Gastroesophageal sphincter (tissue), 3 donors: ENCODE results near the gene INPP4B.

Experiments used
- CTCF ChIP-seq, 4 experiments: fragments of 200-600 bp in 2 of 4; fragments of 450-650 bp in 2 of 4; sonication (generic) in 1 of 4; IDR thresholded peaks; one replicate each; pipeline ENCODE4 v1.5.1; 2017 to 2019; ENCODE audit warnings: antibody characterized with exemption in 4 of 4, mild to moderate bottlenecking in 2 of 4, moderate library complexity in 2 of 4
- EP300 ChIP-seq: sonication (generic); formaldehyde crosslinking; IDR thresholded peaks from one replicate; pipeline ENCODE4 v1.6.1; 2017; ENCODE audit warnings: antibody characterized with exemption, mild to moderate bottlenecking
- POLR2A ChIP-seq, 2 donors: fragments of 450-650 bp; IDR thresholded peaks; one replicate each; pipeline ENCODE4 v1.6.1; 2017; ENCODE audit warnings: antibody characterized with exemption in 2 of 2, mild to moderate bottlenecking in 2 of 2, moderate library complexity in 1 of 2
- POLR2AphosphoS5 ChIP-seq: sonication (generic); formaldehyde crosslinking; IDR thresholded peaks from one replicate; pipeline ENCODE4 v1.6.1; 2017; ENCODE audit warnings: antibody characterized with exemption

GRCh38 chr4:142202404-142203332, 643.4 kb downstream of the INPP4B start:
- TF ChIP-seq CTCF (IDR thresholded peaks at IDR 0.05) (no peak), POLR2A (IDR thresholded peaks at IDR 0.05) (no peak), POLR2AphosphoS5 (no peak), EP300 (no peak)
